Fibroblast of peridontal ligament (primary cell): ENCODE measurements around the gene DDX54.
A peak's percentile ranks its signal among the peaks of the same experiment; 100 is the strongest.

Experiments used
- DNase-seq: peaks from one replicate; pipeline ENCODE4 v3.0.0-alpha.2; 2010; ENCODE audit errors: extremely low read depth

The DDX54 gene

DNA sequence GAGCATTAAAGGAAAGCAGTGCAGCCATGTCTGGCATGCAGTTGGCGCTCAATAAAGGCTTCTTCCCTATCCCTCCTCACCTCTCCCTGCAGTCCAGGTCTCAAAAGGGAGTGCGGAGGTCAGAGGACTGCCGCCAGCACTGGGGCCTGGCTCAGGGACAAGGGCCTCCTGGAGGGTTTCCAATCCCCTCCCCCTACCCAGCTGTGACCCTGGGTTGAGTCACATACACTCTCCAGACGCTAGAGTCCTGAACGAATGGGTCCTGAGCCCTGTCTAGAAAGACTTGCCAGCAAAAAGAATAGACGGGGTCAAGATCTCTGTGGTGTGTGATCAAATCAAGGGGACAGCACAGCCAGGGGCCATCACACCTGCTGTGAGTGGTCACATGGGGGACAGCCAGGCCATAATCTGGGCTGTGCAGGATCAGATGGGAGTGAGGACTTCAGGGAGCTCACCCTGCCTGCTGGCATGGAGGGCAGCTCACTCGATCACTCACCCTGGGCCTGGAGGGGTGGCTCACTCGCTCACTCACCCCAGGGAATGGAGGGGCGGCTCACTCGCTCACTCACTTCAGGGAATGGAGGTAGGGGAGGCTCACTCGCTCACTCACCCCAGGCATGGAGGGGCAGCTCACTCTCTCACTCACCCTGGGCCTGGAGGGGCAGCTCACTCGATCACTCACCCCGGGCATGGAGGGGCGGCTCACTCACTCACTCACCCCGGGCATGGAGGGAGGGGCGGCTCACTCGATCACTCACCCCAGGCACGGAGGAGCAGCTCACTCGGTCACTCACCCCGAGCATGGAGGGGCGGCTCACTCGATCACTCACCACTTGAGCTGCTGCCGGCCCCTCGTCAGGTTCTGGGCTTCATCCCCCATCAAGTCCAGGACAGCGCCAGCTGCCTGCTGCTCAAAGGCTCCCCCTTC lies 22.9 kb downstream of the DDX54 start:
- DNase-seq = peak; percentile 6

DNA sequence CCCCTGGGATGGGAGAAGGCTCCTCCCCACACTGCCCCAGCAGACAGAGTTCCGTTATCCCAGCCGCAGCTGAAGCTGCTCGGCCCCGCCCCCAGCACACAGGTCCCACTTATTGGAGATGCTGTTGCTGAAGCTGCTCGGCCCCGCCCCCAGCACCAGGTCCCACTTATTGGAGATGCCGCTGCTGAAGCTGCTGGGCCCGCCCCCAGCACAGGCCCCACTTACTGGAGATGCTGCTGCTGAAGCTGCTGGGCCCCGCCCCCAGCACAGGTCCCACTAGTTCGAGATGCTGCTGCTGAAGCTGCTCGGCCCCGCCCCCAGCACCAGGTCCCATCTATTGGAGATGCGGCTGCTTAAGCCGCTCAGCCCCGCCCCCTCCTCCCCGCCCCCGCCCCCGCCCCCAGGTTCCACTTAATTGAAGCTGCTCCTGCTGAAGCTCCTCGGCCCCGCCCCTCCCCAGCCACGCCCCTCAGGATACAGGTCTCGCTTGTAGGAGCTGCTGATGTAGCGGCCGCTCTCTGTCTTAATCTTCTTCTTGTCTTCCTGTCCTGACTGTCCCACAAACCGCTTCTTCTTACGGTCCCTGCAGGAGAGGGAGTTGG lies 23.8 kb downstream of the DDX54 start:
- DNase-seq = no peak

DNA sequence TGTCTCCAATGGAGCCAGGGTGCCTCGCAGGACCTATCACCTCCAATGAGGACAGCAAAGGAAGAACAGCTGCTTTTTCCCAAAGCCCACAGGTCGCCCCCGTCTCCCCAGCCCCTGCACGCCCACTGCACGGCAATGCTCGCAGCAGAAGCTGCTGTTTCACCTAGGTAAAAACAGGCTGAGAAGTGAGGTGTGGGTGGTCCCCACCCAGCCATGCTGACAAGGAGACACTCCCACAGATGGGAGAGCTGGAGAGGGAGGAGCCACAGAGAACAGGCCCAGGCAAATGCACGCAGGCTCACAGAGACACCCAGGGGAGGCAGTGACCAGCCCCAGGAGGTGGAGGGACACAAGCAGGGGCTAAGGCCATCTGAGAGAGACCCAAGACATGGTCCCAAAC lies 25.3 kb downstream of the DDX54 start:
- no peak for DNase-seq

DNA sequence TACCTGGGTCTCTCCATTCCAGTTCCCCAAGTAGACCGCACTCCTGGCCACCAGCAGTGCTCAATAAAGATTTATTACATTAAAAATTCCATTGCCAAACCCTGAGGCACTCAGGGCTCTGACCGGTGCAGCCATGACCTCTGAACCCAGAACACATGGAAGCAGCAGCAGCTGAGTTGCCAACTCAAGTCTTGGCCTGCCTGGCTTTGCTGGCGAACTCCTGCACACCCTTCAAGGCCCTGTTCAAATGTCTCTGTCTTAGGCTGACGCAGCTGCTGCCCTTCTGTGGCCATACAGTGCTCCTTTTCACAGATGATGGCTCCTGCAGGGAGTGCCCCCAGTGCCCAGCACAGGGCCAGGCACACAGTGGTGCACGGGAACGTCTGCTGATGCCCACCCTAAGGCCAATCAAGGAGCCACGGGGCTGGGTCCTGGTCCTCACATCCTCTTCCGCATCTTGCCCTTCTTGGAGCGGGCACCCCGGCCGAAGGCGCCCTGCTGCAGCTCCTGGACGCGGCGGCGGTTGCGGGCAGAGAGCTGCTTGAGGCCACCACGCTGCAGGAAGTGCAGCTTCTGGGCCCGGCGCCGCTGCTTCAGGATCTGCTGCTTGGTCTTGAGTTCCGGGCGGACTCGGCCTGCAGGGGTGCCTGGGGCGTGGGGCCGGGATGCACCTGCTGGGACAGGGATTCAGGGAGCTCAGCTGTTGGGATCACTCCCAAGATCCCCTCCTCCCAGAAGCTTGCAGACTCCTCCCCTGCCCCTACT lies 26.7 kb downstream of the DDX54 start:
- no peak for DNase-seq

DNA sequence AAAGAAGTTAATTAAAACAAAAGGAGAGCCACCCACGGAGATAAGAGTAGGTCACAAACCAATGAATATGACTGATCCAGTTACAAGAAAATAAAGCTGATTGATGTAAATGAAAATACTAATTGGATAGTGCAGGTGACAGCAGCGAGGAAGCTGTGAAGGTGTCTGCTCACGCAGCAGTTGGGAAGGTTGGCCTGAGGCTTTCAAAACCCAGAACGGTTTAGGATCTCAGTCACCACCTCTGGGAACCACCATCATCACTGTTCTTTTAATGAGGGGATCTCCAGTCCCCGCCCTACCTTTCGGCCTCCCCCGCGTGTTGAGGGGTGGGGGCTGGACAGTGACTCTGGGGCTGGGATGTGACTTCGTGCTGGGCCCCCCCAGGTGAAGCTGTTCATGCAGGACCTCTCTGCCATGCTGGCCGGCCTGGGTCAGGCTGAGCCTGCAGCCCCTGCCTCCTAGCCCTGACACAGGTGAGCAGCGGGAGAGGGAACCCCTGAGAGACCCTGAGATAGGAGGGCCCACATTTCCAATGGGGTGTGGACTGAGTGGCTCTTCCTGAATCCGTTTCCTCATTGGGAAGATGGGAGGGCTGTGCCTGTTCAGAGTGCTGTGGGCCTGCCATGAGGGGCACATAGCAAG lies 27.9 kb downstream of the DDX54 start:
- DNase-seq = no peak

DNA sequence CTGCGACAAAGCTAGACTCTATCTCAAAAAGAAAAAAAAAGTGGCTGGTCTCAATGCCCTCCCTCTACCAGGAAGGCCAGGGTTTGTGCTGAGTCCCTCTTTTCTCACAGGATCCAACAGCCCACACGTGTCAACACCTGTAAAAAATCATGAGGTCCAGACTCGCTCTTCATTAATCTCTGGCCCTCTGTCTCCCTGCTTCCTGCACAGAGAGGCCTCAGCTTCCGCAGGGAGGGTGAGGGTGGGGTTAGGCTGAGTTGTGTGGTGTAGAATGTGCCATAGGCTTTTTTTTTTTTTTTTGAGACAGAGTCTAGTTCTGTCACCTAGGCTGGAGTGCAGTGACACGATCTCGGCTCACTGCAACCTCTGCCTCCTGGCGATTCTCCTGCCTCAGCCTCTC lies 29.6 kb downstream of the DDX54 start:
- DNase-seq = no peak

DNA sequence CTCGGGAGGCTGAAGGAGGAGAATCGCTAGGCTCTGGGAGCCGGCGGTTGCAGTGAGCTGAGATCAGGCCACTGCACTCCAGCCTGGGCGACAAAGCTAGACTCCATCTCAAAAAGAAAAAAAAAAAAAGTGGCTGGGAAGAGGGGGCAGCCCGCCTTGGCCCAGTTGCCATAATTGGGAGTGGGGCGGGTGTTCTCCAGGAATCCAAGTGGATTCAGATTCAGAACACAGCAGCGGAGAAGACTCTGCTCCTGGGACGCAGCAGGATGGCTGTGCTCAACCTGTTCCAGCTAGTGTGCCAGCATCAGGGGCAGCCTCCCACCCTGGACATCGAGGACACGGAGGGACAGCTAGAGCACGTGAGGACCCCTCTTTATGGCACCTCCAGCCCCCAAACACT lies 30.2 kb downstream of the DDX54 start:
- no peak for DNase-seq

DNA sequence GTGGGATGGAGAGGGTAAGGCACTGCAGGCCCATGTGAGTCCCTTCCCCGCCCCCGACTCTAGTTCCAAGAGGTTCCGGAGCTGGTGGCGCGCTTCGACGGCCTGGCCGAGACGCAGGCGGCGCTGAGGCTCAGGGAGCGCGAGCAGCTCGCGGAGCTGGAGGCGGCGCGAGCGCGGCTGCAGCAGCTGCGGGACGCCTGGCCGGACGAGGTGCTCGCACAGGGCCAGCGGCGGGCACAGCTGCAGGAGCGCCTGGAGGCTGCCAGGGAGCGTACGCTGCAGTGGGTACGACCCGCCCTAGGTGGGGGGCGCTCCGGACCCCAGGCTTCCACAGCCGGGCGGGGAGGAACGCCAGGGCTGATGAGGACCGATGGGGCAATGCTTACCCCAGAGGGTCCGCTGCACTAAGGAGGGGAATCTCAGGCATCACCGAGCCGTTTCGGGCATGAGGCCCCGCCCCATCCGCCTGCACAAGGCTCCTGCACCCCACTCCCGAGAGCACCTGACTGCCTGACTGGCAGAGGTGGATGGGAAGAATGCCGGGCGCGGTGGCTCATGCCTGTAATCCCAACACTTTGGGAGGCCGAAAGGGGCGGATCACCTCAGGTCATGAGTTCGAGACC lies 30.8 kb downstream of the DDX54 start:
- peak; percentile 5 for DNase-seq

DNA sequence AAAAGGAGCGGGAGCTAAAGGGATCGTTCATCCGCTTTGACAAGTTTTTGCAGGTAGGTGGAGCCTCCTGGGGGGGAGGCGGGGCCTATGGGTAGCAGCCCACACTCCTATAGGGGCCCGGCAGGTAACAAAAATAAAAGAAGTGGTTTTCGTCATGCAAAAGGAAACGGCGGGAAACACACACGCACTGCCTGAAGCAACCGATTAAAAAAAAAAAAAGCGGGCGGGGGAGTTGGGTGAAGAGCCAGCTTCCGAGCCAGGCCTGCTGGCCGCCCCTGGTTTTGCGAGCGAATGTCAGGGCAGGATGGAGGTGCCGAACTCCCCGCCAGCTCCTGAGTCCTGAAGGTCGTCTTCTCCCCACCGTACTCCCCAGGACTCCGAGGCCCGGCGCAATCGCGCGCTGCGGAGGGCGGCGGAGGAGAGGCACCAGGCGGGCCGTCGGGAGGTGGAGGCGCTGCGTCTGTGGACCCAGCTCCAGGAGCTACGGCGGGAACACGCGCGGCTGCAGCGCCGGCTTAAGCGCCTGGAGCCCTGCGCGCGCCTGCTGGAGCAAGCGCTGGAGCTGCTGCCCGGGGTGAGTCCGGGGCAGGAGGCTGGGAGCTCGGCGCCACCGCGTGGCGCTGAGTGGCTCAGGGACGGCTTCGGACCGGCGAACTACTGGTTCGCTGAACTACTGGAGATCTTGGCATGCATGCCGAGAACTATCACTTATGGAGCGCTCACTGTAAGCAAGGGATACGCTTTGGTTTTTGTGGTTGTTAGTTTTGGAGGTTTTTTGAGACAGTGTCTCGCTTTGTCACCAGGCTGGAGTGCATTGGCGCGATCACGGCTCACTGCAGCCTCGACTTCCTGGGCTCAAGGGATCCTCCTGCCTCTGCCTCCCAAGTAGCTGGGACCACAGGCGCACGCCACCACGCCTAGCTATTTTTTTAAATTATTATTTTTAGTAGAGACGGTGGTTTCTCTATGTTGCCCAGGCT lies 32.2 kb downstream of the DDX54 start:
- peak; percentile 63 for DNase-seq

DNA sequence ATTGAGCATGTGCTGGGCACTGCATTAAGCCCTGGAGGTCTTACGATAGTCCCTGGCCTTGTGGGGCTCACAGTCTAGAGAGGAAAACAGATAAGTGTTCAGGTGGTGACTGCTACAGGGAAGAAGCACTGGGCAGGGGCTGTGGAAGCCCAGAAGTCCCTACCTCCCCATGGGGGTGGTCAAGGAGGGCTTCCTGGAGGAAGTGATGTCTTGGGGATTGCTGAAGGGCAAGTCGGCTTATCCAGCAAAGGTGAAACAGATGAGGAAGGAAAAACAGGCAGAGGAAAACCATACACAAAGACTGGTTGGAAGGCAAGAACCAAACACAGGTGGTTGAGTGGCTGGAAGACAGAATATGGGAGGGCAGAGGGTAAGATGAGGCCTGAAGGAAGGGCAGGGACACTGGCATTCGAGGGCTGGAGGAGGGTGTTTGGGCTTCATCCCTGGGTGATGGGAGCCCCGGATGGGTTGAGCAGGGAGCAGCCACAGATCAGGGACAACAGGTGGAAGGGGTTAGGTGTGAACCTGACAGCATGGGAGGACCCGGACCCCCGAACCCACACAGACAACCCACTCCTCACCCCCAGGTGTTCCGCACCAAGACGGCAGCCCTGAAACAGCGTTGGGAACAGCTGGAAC lies 33.0 kb downstream of the DDX54 start:
- no peak for DNase-seq

DNA sequence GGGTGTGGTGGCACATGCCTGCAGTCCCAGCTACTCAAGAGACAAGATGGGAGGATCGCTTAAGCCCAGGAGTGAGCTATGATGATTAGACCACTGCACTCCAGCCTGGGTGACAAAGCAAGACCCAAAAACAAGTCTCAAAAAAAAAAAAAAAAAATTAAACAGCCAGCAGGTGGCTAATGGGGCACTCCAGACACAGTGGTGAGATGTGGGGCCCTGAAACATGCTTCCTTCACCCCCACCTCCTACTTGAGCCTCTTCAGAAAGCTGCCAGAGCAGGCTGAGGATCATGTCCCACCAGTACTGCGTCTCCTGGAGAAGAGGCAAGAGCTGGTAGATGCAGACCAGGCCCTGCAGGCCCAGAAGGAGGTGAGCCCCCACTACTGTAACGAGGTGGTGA lies 33.6 kb downstream of the DDX54 start:
- no peak for DNase-seq

DNA sequence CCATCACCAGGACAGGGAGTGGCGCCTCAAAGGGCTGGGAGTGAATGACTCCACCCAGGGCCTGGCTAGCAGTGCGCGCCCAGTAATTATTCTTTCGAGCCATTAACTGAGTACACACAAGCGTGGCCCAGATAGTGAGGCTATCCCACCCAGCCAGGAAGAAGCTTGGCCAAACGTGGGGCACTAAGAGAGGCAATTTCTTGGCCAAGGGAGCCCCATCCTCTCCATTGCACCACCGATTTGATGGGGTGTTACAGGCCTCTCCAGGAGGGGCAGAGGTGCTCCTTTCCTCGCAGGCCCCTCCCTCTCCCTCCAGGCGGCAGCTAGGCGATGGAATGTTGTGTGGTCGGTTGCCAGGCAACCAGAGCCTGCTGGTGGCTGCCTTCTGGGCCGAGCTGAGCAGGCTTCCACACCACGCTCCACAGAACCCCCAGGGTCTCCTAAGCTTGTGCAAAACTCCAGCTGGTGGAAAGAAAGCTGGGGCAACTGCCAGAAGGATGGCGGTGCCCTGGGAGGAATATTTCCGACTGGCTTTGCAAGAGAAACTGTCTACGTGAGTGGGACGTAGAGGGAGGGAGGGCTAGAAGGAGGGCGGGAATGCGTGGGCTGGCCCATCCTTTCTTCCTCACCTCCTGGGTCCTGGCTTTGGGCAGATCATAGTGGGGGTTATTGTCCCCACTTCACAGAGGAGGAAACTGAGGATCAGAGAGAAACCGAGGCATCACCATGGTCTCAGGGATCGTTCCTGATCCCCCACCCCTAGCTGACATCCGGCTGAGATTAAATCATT lies 35.7 kb downstream of the DDX54 start, which contains the start of gene CFAP73:
Gene CFAP73 (plus strand): TSS at position 364 of the 790 bp plus-strand sequence. CDS start 134 bp downstream, at position 498.
- DNase-seq = peak; percentile 83

DNA sequence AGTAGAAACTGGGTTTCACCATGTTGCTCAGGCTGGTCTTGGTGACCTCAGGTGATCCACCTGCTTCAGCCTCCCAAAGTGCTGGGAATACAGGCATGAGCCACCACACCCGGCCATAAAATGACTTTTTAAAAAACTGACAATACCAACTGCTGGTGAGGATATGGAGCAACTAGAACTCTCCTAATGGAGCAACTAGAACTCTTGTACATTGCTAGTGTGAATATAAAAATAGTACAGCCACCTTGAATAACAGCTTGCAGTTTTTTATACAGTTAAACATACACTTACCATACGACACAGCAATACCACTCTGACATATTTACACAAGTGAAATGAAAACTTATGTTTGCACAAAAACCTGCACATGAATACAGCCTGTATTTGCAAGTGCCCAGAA lies 38.3 kb downstream of the DDX54 start:
- no peak for DNase-seq

DNA sequence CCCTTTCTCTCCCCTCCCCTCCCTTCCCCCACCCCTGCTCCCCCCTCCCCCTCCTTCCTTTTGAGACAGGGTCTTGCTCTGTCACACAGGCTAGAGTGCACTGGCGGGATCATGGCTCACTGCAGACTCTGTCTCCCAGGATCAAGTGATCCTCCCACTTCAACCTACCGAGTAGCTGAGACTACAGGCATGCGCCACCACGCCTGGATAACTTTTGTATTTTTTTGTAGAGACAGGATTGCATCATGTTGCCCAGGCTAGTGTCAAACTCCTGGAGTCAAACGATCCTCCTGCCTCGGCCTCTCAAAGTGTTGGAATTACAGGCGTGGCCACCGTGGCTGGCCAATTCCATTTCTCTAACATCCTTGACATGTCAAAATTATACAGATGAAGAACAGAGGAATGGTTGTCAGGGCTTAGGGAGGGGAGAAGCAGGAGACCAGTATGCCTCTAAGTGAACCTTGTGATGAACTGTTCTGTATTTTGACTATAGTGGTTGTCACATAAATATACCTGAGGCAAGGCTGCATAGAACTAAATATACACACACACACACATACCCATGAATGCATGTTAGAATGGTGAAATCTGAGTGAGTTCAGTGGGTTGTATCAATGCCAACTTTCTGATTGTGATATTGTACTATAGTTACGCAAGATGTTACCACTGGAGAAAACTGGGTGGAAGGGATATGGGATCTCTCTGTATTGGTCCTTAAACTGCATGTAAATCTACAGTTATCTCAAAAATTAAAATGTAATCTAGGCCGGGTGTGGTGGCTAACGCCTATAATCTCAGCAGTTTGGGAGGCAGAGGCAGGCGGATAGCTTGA lies 39.3 kb downstream of the DDX54 start:
- DNase-seq = peak; percentile 52

DNA sequence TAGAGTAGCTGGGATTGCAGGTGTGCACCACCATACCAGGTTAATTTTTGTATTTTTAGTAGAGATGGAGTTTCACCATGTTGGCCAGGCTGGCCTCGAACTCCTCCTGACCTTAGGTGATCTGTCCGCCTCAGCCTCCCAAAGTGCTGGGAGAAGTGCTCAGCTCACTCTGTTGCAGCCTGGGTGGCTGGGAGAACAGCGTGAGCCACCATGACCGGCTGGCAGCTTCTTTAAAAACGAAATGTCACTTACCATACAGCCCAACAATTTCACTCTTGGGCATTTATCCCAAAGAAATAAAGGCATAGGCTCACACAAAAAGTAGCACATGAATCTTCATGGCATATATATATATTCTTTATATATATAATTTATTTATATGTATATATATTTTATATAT lies 40.5 kb downstream of the DDX54 start:
- no peak for DNase-seq

DNA sequence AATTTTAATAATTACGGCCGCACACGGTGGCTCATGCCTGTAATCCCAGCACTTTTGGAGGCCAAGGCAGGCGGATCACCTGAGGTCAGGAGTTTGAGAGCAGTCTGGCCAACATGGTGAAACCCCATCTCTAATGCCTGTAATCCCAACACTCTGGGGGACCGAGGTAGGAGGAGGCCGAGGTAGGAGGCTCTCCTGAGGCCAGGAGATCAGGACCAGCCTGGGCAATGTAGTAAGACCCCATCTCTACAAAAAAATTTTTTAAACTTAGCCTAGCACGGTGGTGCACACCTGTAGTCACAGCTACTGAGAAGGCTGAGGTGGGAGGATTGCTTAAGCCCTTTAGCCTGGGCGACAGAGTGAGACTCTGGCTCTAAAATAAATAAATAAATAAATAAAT lies 41.3 kb downstream of the DDX54 start:
- DNase-seq = no peak

DNA sequence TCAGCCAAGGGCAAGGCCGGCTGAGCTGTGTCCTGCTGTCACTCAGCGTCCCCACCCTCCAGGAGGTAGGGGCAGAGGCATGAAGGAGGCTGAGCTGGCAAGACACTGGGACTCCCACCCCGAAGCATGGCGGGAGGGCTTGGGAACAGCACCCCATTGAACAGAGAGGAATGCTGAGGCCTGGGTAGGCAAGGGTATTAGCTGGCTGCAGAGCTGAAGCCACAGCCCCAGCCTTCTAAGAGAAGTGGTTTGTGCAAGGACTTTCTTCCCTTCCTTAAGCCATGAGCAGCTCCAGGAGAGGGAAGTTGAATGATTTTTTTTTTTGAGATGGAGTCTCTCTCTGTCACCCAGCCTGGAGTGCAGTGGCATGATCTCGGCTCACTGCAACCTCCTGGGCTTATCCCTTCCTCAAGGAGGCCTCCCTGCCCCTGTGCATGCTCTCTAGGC lies 42.4 kb downstream of the DDX54 start:
- no peak for DNase-seq
